ENCODE results near the gene CDC27.
"Not testable (repeated sequence)": the region's sequence is repeated elsewhere in the genome, so short reads cannot be mapped to it uniquely, and the experiment has no call there.

Gene CDC27

DNA sequence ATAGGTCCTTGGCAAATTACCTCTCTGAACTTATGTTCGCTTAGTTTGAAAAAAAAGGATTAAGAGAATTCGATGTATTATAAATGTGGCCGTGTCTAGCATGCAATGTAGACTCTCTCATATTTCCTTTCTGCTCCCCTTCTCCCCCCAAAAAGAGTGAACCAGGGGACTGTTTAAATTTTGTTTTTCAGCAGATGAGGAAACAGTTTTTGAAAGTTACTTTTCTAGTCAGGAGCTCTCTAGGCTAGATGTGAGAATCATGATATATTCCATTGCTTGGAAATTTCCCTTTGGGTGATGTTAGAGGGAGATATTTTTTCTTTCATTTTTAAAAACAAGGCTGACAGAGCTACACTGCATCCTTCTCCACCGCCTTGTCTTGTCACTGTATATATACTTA, 1.1 kb upstream of the CDC27 start:
- no peak for DNase-seq

DNA sequence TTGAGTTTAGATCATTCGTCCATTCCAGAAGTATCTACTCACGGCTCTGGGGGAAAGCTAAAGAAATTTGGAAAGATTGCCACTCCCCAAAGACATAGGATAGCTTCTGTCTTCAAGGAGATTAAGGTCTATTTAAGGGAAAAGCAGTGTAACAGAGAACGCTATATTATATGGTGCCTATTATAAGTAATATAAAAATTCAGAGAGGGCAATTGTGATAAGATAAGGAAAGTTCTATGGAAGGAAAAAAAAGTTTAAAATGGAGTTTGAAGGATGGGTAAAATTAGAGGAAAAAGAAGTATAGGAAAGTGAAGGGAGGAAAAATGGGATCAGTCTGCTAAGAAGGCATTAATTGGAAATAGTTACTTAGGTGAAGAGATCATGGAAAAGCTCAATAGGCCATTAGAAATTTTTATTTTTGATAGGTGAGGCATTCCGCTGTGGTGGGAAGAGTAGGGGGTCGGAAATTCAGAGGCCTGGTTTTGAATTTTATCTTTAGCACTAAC, 690 bp upstream of the CDC27 start:
- DNase-seq, result no peak

DNA sequence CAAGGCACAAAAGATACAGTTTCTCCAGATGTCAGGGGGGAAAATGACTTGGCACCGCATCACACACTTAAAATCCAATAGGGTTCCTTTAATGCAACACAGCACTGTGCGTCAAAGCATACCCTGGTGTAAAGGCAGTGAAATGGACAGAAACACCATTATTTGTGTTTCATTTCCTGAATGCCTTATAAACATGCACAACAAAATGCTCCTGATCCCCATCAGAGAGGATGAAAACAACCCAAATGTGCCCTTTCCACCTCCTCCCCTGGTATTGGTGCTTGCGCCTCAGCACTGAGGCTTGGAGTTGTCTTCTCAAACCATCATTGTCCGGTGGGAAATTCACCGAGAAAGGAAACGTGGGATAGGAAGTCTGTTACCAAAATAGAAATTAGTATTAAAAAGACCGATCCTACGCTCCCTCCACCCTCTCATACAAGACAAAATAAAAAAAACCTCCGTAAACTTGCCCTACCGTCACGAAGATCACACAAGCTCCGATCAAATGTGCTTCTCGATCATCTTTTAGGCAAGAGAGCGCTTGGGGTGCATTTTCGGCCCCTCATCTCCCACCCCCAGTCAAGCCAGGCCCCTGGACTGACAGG, 722 bp downstream of the CDC27 start:
- DNase-seq, result no peak

DNA sequence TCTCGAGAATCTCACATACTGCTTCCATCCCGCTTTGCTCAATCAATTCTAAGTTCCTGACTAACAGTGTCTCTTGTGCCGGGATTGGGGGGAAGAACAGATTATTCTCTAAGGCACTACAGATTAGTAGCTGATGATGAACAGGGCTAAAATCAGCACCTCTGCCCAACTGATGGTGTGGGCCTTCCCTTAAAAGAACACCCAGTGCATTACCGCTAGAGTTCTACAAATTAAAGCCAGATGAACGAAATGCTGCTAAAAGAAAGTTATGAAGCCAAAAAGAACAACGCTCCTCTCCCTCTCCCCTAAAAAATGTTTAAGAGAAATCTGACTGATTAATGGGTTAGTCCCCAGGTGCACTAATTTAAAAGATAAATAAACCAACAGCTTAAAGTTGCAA, 4.4 kb downstream of the CDC27 start:
- DNase-seq, result no peak

DNA sequence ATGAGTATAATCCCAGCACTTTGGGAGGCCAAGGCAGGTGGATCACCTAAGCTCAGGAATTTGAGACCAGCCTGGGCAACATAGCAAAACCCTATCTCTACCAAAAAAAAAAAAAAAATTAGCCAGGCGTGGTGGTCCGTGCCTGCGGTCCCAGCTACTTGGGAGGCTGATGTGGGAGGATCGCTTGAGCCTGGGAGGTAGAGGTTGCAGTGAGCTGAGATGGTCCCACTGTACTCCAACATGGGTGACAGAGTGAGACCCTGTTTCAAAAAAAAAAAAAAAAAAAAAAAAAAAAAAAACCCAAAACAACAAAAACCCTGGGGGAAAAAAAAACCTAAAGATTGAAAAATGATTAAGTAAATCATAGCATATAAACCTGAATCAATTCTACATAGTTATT, 8.1 kb downstream of the CDC27 start:
- DNase-seq, result not testable (repeated sequence)

DNA sequence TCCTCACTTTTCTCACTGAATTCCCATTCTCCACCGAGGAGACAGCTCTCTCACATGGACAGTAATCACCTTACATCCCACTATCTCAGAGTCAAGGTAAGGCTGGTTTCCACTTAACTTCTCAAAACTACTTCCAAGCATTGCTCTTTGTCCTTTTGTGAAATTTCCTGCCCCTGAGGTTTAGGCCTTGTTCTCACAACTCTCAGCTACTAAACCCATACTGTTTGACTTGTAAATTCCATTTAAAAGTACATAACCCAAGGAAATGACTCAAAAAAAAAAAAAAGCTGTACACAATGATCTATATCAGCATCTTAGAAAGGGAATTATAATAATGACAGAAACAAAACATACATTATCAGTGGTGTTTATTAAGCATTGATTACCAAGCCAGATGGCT, 8.8 kb downstream of the CDC27 start:
- no peak for DNase-seq

DNA sequence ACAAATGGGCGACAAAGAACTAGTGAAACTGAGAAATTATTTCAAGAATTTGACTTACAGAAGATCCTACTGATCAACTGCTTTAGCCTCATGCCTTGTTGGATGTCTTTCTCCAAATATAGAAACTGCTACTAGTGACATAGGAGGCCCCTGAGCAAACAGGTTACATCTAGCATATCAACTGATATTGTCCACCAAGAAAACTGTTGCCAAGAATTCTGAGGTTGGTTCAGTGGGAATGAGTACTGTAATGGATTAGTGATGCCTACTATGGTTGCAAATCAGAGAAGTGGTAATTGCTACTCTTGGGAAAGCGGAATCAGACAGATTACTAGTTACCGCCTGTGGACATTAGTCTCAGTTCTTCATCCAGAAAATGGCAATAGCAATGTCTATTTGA, 10.0 kb downstream of the CDC27 start:
- no peak for DNase-seq

DNA sequence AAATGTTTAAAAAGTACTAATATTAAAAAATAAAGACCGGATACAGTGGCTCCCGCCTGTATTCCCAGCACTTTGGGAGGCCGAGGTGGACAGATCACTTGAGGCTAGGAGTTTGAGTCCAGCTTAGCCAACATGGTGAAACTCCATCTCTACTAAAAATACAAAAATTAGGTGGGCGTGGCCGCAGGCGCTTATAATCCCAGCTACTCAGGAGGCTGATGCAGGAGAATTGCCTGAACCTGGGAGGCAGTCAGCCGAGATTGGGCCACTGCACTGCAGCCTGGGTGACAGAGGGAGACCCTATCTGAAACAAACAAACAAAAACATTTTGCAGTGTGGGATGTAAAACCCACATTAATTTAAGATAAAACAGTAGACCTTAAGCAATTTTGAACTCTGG, 11.8 kb downstream of the CDC27 start:
- no peak for DNase-seq

DNA sequence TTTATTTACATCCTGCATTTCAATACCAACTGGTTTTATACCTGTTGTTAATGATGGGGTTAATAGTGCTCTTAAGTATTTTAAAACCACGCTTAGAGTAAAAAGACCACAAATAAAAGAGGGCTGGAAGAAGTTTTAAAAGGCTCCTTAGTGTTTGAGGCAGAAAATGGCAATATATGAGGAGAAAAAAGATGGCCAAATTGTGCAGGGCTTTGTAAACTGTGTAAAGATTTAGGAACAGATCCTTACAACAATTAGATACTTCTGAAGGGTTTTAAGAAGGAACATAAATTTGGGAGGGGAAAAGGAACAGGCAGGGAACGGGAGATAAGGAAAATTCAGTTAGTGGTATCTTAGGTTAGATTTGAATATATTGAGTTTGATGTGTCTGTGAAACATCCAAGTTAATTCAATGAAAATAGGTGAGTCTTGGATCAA, 12.7 kb downstream of the CDC27 start:
- no peak for DNase-seq

DNA sequence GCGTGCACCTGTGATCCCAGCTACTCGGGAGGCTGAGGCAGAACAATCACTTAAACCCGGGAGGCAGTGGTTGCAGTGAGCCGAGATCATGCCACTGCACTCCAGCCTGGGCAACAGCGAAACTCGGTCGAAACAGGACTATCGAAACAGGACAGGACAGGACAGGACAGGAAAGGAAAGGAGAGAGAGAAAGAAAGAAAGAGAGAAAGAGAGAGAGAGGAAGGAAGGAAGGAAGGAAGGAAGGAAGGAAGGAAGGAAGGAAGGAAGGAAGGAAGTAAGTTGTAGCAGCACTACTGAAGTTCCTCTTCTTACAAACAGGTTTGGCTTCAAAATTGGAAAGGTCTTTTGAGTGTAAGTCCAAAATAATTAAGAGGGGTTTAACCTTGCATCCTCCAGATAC, 14.3 kb downstream of the CDC27 start:
- not testable (repeated sequence) for DNase-seq

DNA sequence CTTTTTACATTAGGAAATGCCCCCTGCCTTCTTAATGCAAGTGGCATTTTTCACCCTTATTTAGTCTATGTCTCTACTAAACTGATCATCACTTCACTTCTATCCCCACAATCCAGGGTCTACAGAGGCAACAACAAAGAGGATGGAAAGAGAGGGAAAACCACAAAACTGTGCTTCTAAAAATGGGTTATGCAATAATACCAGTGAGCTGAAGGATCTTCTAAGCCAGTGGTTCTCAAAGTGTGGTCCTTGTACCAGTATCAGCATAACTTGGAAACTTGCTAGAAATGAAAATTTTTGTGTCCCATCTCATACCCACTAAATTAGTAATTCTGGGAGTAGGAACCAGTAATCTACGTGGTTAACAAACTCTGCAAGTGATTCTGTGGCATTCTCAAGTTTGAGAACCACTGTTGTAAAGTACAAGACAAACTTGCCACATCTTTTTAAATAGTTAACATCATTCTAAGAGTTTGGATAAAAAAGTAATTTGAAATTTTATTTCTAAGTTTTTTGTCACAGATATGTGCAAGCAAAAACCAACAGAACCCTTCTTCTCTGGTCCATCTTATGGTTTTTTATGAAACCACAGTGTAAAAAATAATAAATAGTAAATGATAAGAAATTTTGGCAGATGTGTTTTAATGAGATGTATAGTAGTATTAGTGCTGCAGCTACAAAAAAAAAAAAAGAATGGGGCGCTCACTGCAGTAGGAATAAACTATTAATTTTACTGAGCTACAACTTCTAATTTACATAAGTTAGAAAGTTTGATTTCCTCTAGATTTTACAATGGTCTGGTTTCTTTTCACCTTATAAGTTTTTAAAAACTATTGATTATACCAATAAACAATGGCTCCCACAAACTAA, 16.2 kb downstream of the CDC27 start:
- no peak for DNase-seq

DNA sequence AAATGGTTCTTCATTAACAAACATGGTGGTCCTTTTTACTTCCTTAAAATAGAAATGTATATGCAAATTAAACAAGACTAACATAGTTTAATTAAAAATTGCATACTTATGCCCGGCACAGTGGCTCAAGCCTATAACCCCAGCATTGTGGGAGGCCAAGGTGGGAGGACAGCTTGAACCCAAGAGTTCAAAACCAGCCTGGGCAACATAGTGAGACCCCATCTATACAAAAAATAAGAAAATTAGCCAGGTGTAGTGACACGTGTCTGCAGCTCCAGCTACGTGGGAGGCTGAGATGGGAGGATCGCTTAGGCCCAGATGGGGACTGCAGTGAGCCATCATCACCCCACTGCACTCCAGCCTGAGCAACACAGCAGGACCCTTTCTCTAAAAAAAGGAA, 18.4 kb downstream of the CDC27 start:
- DNase-seq, result no peak

DNA sequence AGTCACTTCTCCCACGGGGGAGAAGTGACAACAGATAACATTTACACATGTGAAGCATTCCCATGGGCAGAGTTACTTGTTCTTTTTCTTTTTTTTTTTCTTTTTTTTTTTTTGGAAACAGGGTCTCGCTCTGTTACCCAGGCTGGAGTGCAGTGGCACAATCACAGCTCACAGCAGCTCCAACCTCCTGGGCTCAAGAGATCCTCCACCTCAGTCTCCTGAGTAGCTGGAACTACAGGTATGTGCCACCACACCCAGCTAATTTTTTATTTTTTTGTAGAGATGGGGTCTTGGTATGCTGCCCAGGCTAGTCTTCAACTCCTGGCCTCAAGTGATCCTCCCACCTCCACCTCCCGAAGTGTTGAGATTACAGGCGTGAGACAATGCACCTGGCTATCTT, 20.2 kb downstream of the CDC27 start:
- DNase-seq, result not testable (repeated sequence)

DNA sequence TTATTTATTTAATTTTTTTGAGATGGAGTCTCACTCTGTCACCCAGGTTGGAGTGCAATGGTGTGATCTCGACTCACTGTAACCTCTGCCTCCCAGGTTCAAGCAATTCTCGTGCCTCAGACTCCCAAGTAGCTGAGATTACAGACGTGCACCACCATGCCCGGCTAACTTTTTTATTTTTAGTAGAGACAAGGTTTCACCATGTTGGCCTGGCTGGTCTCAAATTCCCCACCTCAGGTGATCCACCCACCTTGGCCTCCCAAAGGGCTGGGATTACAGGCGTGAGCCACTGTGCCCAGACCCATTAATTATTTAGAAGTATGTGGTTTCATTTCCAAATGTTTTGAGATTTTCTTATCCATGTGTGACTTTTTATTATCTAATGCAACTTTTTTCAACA, 22.2 kb downstream of the CDC27 start:
- not testable (repeated sequence) for DNase-seq

DNA sequence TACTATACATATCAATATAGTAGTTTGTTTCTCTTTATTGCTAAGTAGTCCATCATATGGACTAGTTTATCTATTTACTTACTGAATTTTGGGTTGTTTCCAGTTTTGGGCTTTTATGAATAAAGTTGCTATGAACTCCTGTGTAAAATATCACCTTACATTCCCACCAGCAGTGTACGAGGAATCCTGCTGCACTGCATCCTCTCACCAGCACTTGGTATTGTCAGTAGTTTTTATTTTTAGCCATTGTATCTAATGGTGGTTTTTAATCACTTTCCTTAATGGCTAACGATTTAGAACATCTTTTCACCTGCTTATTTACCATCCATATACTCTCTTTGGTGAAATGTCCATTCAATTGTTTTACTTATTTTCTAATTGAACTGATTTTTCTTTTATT, 24.0 kb downstream of the CDC27 start:
- no peak for DNase-seq

DNA sequence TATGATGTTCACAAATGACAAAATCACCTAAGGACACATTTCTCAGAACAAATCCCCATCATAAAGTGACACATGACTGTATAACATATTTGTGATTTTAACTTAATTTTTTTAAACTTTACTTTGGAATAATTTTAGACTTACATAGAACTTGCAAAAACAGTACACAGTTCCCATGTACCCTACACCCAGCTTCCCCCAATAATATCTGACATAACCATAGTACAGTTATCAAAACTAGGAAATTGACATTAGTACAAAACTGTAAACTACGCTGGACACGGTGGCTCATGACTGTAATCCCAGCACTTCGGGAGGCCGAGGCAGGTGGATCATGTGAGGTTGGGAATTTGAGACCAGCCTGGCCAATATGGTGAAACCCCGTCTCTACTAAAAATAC, 24.8 kb downstream of the CDC27 start:
- no peak for DNase-seq

DNA sequence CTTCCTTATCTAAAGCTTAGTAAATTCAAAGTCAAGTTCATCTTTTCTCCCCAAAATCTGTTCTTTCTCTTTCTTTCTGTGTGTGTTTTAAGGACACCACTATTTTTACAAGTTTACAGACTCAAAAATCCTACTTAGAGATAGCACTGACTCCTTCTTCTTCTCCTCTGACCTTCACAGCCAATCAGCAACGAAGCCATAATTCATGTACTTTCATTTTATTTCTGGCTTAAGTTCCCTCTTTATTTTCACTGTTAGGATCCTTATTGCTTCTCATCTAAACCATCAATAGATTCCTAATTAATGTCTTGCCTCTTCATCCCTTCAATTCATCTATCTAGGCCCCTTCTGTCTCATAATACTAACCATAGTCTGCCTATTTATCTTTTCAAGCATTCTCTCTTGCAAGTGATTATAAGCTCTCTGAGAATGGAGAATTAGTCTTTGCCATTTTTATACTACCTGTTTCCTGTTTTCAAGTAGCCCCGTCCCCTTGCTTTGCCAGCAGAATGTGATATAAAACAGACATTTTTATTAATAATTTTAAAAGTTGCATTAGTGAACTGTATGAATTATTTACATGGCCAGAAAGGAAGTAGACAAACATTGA, 27.0 kb downstream of the CDC27 start:
- DNase-seq, result no peak

DNA sequence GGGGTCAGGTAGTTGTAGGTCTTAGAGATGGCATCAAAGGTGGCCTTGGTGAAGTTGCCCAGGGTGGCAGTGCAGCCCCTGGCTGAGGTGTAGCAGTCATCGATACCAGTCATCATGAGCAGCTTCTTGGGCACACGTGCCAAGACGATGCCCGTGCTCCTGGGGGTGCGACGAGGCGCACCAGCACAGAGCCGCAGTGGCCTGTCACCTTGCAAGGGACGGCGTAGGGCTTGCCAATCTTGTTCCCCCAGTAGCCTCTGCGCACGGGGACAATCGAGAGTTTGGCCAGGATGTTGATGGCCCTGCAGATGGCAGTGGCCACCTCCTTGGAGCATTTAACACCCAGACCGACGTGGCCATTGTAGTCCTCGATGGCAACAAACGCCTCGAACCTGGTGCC, 29.8 kb downstream of the CDC27 start:
- no peak for DNase-seq

DNA sequence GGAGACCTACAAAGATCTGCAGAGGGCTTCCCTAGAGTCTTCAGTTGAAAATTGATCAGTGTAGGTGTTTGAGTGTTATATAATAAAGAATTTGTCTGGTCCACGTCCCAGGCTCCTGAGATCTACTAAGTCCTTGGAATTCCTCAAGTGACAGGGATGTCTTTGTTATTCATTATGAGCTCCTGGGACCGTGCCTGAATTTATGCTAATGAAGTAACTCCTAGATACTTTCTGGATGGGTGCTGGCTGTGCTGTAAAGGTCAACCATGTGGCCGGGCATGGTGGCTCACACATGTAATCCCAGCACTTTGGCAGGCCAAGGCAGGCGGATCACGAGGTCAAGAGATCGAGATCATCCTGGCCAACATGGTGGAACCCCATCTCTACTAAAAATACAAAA, 43.7 kb downstream of the CDC27 start:
- no peak for DNase-seq

DNA sequence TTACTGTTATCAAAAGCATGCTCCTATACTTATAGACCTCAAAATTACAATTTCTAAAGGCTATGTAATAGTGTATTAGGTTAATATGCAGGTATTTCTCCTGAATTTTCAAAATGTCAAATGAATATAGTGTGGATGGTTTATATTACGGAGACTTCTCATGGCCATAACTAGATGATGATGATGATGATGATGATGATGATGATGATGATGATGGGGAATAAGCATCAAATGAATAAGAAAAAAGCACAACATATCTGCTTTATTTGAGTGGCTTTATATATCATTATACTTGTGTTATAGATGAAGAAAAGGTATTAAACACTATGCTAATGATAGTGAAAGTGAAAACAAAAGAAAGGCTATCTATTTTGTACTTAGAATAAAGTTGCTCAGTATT, 53.9 kb downstream of the CDC27 start:
- DNase-seq, result no peak

DNA sequence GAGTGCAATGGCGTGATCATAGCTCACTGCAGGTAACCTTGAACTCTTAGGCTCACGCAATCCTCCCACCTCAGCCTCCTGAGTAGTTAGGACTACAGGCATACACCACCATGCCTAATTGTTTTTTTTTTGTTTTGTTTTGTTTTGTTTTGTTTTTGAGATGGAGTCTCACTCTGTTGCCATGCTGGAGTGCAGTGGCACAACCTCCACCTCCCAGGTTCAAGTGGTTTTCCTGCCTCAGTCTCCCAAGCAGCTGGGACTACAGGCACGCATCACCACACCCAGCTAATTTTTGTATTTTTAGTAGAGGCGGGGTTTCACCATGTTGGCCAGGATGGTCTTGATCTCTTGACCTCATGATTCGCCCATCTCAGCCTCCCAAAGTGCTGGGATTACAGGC, 54.7 kb downstream of the CDC27 start:
- DNase-seq, result not testable (repeated sequence)

DNA sequence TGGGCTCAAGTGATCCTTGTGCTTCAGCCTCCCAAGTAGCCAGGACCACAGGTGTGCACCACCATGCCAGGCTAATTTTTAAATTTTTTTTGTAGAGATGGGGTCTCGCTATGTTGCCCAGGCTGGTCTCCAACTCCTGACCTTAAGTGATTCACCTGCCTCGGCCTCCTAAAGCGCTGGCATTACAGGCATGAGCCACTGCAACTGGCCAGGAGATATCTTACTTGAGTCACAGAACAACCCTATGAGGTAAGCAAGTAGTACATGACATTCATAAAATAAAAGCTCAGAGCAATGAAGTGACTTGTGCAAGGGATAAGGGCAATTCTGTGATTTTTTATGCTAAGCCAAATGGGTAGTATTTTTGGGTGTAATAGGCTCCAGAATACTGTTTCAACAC, 57.3 kb downstream of the CDC27 start:
- no peak for DNase-seq

DNA sequence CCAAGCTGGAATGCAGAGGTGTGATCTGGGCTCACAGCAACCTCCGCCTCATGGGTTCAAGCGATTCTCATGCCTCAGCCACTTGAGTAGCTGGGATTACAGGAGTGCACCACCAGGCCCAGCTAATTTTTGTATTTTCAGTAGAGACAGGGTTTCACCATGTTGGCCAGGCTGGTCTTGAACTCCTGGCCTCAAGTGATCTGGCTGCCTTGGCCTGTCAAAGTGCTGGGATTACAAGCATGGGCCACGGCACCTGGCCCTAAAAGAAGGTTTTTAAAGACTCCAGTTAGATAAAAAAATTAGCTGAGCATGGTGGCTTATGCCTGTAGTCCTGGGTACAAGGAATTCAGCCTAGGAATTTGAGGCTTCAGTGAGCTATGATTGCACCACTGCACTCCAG, 62.3 kb downstream of the CDC27 start:
- not testable (repeated sequence) for DNase-seq

DNA sequence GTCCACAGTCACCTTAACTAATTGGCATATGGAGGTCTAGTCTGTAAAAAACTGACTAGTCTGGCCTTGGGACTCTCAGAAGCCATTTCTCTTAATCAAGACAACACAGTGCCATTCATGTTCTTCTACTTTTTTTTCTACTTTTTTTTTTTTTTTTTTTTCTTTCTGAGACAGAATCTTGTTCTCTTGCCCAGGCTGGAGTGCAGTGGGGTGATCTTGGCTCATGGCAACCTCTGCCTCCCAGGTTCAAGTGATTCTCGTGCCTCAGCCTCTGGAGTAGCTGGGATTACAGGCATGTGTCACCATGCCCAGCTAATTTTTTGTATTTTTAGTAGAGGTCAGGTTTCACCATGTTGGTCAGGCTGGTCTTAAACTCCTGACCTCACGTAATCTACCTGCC, 65.8 kb downstream of the CDC27 start:
- not testable (repeated sequence) for DNase-seq
